ENCODE data around the gene ECE1.
"Not testable (repeated sequence)": the region's sequence is repeated elsewhere in the genome, so short reads cannot be mapped to it uniquely, and the experiment has no call there.

ECE1 gene

DNA sequence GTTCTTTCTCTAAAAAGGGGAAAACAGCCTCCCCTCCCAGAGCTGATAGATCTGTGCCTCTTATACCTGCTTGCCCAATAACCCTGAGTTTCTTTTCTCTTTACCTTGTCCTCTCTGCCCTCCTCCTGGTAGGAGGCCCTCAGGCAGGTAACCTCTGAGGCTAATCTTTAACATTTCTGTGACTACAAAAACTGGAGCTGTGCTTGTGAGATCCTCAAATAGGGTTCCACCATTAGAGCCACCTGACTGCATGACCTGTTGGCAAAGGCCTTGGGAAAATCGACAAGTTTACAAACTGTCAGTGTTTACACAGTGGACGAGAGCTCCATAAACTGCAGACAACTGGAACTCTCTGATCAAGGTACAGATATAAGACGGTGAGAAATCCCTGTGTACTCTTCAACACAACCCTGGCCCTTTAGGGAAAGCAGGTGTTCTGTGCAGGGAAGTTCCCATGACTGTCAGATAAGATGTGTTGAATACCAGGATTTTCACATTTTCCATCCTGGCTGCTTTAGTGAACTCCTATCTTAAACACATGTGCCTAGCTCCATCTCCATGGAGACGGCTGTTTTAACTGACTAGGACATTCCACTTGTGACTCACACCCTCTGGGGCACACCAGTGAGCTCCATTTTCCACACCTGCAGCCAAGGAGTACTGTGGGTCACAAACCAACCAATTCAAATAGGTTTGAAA is 38.3 kb downstream of the ECE1 start:
- peak; percentile 96 for DNase-seq (ENCODE audit: low read depth)

DNA sequence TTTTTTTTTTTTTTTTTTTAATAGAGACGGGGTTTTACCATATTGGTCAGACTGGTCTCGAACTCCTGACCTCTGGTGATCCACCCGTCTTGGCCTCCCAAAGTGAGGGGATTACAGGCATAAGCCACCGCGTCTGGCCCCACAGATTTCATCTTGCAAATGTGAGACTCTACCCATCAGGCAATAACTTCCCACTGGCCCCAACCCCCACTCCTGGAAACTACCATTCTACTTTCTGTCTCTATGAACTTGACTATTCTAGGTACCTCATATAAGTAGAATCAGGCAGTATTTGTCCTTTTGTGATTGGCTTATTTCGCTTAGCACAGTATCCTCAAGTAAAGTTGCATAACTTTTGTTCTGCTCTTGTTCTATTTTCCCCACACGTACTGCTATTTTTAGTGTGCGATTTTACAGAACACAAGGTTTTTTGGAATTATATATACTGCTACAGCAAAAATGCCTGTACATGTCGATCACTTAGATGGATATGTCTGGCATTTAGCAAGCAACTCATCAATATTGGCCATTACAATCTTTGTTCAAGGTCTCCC is 40.2 kb downstream of the ECE1 start:
- no peak for DNase-seq (ENCODE audit: low read depth)

DNA sequence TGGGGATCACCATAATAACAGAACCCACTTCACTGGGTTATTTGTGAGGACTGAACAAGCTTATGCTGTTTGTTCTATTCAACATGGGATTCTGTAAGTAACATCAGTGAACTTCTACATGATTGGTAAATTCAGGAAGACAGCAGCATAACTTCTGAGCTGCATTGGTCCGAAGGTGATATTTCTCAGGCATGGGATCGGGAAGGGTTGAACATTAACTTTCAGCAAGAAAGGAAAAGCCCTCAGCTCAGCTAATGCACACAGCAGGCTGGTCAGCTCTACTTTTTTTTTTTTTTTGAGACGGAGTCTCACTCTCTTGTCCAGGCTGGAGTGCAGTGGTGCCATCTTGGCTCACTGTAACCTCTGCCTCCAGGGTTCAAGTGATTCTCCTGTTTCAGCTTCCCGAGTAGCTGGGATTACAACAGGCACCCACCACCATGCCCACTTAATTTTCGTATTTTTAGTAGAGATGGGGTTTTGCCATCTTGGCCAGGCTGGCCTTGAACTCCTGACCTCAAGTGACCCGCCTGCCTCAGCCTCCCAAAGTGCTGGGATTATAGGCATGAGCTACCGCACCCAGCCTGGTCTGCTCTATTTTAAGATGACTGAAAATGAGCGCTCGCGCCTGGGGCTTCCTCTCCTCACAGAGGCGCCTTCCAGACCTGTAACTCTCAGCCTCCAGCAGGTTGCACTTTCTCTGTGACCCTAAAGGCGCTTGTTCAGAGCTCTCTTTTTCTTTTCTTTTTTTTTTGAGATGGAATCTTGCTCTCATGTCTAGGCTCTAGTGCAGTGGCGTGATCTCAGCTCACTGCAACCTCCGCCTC is 42.2 kb downstream of the ECE1 start:
- DNase-seq (ENCODE audit: low read depth) = no peak

DNA sequence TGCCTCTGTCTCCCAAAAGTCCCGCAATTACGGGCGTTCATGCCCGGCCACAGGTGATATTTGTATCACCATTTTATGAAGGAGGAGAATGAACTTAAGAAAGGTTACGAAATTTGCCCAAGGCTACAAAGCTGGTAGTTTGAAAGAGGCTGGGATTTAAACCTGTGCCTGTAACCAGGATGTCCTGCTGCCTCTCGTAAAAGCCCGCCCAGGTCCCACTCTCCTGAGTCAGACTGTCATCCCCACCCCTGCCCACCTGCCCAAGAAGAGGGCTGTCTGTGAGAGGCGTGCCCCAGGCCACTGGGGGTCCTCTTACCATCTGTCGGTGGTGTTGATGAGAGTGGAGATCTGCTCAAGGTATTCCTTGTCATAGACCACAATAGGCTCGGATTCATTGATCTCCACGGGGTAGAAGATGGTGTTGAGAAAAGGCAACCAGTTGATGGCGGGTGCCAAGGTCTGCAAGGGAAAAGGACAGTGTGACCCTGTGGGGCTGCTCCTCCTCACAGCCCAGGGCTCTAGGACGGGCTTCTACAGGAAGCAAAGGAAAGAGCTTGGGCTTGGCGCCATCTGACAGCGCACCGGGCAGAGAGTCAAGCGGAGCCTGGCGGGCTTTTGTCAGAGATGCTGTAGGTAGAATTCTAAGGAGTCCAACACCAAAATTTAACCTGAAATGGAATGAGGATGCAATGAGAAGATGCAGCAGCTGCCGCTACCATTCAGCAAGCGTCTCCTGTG is 43.2 kb downstream of the ECE1 start:
- no peak for DNase-seq (ENCODE audit: low read depth)

DNA sequence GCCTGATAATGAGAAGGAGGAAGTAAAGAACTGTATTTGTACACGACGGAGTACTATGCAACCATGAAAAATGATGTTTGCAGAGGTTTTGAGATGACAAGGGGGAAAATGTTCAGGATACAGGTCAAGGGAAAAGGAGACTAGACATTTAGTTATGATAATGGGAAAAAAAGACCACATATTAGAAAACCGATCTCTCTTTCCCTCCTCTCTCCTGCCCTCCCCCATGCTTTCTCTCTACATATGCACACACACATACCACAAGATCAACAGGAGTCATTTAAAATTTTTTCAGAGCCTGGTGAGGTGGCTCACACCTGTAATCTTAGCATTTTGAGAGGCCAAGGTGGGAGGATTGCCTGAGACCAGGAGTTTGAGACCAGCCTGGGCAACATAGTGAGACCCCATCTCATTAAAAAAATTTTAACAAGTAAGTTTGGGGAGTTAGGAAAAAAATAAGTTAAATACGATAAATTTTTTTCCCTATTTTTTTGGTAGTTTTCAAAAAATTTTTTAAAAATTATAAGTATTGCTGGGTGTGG is 44.5 kb downstream of the ECE1 start:
- DNase-seq (ENCODE audit: low read depth) = no peak

DNA sequence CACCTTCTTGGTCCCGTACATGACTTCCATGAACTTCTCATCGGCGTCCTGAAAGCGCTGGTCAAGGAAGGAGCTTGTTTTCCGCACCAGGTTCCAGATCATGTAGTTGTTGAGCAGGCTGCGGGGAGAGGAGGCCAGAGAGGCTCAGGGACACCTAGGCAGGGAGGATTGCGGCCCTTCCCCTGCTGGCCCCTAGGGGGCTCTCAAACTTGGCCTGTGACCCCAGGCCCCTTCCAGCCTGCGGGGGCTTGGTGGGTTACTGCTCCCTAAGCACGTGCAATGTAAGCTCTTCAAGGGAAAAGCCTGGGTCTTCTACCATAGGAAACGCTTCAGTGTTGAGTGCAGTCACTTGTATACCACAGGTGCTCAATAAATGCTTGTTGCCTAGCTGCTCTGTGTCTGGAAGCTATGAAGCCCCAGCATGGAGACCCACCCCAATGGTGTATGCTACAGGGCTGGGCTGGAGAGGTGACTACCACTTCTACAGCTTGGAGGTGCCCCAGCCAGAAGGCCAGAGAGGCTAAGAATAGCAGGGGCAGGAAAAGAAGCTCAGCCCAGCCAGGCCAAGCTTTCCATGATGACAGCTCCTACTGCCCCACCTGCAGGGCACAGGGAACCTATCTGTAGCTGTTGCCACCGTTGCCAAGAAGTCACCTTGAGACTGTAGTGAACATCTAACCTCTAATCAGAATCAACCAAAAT is 45.1 kb downstream of the ECE1 start:
- DNase-seq (ENCODE audit: low read depth) = no peak

DNA sequence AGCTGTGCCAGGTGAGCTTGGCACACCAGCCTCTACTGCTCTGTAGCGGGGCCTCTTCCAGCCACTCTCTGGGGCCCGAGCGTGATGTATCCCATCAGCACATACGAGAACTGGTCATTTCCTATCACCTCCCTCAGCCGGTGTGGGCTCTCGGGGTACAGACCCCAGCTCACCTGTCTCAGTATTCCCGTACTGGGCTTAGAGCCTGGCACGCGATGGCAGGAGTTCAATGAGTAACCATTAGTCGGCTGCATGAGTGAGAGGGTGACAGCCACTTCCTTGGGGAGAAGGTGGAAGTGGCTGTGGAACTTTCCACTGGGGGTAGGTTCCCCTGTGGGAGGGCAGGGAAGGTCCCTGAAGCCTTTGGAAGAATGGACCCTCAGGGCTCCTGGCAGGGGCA is 46.1 kb downstream of the ECE1 start:
- no peak for DNase-seq (ENCODE audit: low read depth)

DNA sequence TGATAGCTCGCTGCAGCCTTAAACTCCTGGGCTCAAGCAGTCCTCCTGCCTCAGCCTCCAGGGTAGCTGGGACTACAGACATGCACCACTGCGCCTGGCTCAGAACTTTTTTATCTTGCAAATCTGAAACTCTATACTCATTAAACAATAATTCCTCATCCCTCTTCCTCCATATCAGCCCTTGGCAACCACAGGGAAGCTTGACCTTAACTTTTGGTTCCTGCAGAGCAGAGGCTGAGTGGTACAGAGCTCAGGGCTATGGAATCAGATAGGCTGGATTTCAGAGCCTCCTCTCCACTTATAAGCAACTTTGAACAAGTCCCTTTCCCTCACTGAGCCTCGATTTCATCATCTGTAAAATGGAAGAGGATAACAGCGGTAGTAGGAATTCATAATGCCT is 47.4 kb downstream of the ECE1 start:
- DNase-seq (ENCODE audit: low read depth) = no peak

DNA sequence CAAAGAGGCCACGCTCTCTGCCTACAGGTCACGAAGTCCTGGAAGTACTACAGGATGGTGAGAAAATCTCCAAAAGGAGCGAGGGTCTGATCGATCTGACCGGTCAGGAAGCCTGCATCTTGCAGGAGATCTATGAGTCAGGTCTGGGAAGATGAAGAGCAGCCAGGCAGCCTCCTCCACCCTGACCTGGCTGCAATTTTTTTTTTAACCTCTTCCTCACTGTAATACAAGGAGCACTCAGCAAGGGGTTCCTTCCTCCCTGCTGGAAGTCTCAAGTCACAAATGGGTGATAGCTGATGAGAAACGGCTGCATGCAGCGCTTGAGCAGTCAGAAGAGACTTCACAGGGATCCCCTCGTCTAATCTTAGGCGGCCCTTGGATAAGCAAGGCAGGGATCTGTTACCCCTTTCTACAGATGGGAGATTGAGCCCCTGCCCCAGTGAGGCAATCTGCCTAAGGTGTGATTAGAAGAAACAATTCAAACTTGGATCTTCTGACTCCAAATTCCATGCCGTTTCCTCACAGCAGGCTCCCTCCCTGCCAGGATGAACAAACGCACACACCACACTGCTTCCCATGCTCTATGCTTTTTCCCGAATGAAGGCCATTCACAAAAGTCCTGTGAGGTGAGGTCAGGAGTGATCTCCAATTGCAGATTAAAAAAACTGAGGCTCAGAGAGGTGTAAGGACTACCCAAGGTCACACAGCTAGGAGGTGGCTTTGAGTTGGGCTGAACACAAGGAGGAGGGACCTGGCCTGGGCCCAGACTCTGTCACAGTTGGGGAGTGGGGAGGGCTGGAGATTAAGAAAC is 48.3 kb downstream of the ECE1 start:
- no peak for DNase-seq (ENCODE audit: low read depth)

DNA sequence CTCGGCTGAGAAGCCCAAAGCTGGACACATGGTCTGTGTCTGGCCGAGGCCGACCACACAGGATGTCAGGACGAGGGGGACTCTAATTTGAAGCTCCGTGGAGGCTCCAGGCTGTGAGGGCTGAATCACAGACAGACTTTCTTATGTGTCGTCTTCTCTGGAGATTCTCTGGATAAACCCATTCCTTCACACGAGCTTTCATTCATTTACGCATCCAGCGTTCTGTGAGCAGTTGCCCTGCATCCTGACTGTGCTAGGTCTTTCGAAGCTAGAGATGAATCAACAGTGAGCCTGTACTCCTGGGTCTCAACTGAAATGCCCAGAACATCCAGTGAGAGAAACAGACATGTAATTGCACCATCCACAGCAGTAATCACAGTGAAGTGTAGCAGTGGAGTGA is 49.6 kb downstream of the ECE1 start:
- DNase-seq (ENCODE audit: low read depth) = no peak

DNA sequence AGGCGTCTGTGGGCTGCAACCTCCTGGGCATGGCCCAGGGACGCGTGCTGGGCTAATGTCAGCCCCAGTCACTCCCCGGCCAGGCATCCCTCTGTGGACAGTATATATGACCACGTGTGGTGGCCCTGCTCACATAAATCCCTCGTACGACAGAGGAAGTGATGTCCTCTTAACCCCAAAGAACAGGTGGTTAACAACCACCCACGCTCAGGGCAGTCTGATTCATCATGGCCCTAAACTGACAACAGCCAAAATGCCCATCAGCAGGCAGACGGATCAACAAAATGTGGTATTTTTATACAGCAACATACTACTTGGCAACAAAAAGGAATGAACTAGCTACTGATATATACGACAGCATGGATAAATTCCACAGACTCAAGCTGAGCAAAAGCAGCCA is 51.0 kb downstream of the ECE1 start:
- no peak for DNase-seq (ENCODE audit: low read depth)

DNA sequence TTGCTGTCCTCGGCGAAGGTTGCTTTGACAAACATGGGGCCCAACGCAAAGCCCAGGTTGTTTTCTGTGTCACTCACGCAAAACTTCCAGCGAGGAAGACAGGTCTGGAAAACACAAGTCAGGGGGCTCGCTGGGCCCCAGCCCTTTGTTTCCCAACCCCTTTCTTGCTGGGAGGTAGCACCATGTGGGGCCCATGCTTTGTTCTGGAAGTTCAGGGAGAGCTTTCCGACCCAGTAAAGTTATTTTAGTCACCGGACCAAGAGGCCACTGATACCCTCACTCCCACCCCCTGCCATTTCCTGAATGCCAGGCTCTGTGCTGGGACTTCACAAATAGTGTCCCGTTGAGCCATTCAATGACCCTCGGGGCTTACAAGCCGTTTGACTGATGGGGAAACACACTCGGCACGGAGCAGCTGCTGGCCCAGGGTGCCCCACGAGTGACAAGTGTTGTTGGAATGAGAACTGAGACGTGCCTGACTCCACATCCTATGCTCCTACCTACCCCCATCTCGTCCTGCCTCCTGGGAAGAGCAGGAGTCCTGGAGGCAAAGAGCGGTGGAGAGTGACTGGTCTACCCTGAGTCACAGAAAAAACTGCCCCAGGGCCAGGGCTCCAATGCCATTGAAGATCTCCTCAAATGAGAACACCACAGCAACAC is 52.0 kb downstream of the ECE1 start:
- DNase-seq (ENCODE audit: low read depth) = no peak

DNA sequence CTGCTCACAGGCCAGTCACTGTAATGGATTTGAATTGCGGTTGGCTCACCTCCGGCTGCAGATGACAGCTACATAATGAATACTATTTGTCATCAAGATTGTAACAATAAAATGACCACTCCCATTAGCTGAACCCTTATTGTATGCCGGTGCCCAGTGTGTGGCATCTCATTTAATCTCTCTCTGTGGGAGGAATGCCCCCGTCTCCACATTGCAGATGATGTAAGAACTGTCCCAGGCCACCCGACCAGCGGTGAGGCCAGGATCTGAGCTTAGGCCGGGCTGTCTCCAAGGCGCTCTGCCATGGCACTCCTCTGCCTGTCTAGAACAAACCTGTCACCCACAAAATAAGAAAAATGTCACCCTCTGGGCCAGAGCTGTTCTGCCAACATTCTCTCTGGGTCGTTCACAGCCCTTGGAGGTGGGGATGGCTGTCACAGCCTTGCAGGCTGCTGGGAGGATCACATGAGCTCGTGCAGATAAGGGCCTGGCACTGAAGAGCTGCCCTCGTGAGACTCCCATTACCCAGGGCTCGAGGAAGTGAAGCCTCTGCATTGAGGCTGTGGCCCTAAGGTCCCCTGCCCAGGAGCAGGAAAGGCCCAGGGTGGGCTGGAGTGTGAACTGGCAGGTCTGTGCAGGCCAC is 52.7 kb downstream of the ECE1 start:
- DNase-seq (ENCODE audit: low read depth) = no peak

DNA sequence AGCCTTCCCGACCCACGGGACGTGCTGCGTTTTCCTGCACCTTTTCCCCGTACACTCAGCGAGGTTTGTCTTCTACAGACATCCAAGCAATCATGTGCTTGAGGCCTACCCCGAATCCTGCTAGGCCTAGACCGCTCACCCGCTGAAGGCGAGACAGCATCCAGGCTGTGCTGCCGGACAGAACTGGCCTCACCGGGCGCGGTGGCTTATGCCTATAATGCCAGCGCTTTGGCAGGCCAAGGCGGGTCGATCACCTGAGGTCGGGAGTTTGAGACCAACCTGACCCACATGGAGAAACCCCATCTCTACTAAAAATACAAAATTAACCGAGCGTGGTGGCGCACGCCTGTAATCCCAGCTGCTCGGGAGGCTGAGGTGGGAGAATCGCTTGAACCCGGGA is 54.1 kb downstream of the ECE1 start:
- DNase-seq (ENCODE audit: low read depth) = no peak

DNA sequence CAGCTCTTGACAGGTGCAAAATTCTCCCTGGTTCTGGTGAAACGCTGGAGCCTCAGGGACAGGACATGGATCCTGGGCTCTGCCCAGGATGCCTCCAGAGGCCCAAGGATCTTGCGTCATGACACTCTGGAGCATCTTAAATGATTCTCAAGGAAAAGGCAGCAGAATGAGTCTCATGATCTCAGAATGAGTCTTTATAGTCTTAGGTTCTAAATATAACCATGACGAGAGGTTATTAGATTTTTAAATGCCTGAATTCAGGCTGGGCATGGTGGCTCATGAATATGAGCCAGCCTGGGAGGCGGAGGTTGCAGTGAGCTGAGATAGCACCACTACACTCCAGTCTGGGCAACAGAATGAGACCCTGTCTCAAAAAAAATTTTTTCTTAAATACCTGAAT is 55.5 kb downstream of the ECE1 start:
- DNase-seq (ENCODE audit: low read depth) = peak; percentile 52

DNA sequence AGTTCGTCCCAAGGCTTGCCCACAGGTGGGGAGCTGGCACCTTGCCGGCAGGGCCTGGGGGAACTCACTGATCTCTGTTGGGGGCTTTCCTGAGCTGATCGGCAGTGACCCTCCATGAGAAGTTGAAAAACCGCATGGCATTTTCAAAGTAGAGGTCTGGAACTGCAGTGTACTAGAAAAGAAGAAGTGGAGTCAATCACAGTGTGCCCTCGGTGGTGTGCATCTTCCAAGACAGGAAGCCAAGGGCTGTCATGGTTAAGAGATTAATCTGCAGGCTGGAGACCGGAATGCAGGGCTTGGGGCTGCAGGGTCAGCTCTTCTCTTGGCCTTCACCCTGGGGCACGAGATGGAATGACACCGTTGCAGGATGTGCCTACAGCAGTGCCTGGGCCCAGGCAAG is 56.8 kb downstream of the ECE1 start:
- DNase-seq (ENCODE audit: low read depth) = no peak

DNA sequence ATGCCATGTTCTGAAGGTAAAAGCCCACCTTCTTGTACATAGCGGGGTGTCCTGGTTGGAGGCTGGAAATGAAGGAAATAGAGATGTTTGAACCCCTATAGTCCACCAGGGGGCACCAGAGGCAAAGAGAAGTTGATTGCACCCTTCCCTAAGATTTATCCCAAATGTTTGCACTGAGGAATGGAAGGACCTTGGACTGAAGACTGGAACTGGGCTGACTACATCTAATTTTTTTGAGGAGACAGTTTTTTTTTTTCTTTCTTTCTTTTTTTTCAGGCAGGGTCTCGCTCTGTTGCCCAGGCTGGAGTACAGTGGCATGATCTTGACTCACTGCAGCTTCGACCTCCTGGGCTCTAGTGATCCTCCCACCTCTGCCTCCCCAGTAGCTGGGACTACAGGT is 58.2 kb downstream of the ECE1 start:
- peak; percentile 43 for DNase-seq (ENCODE audit: low read depth)

DNA sequence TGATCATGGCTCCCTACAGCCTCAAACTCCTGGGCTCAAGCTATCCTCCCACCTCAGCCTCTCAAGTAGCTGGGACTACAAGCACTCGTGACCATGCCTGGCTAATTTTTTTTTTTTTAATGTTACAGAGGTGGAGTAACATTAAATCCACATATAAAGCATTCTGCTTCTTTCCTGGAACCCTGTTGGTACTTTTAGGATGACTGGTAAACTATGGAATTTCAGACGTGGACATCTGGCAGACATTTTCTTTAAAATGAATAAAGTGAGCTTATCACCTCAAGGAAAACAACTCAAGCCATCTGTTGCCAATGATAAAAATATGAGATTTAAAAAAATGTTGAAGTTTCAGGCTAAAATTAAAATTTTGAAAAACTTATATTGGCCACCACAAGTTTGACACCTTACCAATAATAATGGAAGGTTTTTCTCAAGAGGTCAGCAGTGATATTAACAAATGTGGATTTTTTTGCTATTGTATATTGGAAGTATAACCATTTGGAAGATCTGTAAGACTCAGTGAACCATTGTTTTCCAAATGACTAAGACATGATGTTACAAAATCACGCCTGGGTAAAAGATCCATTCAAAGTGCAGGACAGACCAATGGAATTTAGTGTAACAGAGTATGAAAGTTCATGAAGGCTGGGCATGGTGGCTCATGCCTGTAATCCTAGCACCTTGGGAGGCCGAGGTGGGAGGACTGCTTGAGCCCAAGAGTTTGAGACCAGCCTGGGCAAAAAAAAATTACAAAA is 60.8 kb downstream of the ECE1 start:
- peak; percentile 34 for DNase-seq (ENCODE audit: low read depth)

DNA sequence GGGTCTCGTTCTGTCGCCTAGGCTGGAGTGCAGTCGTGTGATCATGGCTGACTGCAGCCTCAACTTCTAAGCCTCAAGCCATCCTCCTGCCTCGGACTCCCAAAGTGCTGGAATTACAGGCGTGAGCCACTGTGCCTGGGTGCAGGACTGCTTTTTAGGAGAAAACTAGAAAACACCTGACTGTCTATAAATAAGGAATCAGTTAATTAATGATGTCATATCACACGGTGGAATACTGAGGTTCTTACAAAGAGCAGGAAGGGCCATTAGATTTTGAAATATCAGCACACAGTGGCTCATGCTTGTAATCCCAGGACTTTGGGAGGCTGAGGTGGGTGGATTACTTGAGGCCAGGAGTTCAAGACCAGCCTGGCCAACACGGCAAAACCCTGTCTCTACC is 62.0 kb downstream of the ECE1 start:
- not testable (repeated sequence) for DNase-seq (ENCODE audit: low read depth)
